C1 segment of cervical spinal cord (tissue), 14 donors: ENCODE data around the gene SLC4A7.
"Not testable (repeated sequence)": the region's sequence is repeated elsewhere in the genome, so short reads cannot be mapped to it uniquely, and the experiment has no call there.

Source experiments
- DNase-seq, 14 donors: peaks; one replicate each; lab custom pipeline; 2025; lab: John Stamatoyannopoulos, UW

SLC4A7 gene

DNA sequence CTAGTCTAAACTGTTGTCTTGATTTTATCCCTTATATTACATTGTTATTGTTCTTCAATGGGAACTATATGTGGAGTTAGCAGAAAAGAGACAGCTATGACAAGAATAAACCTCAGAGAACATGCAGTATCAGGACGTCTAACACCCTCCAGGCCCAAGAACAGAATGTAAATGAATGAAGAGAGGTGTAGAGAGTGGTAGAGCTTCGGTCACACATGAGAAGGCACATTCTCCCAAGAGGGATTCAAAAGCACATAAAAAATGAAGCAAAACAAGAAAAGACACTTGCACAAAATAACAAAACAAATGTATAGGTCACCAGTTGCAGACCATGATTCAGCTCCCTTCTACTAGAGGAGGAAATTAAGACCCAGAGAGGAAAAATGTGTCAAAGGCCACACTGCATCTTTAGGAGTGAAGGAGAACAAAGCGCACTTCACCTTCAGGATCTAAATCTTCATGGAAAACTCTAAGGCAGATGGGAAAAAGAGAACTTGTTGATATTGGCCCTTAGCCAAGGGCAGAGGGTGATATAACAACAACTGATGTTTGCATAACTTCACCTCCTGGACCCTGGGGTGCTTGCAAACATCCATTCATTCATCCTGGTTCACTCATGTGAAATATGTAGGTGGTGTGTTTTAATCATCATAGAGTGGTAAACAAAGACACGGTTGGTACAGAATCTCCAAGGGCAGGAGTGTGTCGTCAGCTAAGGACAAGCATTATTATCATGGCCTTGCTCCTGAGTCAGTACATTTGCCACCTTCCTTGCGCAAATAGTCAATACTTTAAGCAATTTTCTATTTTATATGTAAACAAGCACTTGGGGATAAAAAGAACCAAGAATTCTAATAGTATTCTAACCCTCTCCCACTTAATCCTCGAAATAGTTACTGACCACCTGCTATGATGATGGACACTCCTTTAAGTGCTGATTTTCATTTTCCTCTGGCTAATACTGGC, 123.8 kb downstream of the SLC4A7 start:
- DNase-seq: no peak

DNA sequence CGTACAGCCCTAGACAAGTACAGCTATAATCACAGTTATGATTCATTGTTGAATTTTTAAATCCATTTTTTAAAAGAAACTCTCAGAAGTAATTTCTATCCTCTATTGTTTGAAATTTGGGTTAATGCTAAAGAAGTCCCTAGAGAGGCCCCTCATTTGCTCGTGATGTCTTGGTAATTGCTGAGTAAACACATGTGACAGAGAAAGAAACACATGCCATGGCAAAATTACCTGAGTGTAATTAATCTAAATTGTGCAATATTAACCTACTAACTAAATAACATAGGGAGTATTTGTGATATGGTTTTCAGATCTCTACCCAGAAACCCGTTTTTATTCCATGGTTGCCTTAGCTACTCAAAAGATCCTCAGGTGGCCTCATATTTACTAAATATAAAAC, 125.8 kb downstream of the SLC4A7 start:
- no peak for DNase-seq

DNA sequence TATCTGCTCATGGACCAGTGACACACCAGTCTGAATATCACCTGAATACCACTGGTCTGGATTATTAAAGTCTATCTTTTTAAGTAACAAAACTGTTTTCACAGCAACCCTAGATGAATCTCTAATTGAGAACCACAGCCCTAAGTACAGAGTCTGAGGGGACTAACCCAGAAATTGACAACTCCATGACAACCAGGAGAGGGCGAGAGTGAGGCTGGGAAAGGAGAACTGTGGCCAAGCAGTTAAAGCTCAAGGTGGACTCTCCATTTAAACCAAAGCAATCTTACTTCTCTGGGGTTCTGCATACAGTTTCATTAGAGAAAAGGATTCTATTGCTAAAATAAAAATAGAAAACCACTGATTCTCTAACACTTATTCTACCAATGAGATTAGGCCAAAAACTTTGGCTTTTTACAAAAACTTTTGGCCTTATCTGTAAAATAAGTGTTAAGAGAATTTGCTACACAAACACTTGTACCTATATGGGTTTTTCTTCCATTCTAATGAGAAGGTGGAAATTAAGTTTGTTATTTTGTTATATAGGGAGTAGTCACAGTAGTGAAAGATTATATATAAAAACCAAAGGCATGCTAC, 126.4 kb downstream of the SLC4A7 start:
- peak in 1 of 14 donors; percentile 2 for DNase-seq

DNA sequence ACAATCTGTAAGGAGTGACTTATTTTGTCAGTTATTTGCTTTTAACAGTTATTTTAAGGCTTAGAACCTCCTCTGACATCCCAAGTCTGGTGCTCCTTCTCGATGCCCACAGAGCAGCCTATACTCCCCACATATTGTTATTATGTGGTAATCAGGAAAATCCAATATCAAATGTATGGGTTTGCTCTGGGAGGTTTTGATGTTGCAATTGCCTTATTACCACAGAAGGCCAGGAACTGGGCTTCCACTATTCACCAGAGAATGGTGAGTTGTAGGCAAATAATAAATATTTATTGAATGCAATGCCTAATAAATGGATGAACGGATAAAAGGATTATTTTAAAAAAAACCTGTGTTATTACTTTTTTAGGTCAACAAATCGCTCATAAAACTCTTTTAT, 127.2 kb downstream of the SLC4A7 start:
- DNase-seq: no peak

DNA sequence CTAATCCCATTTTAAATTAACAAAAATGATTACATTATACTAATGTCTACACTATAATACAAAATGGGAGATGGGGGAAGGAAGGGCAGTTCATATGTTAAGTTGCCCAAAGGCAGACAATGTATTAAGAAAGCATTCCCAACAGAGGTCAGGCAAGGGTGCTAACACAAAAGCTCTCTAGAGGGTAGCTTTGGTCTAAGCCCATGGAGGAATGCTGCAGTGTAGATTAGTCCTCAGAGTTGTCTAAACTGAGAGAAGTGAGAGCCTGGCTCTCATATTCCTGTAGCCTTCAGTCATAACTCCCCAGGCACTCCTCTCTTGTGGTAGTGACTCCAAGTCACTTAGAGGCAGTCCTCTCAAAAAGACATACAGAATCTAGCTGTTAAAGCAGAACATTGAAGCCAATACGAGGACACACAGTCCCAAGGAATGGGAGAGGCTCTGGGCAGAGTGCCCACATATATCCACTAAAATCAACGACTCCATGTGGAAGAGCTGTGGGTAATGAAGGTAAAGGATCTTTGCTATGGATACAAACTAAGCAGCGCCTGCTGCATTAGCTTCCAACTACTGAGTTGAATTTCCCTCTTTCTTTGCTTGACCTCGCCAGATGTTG, 129.5 kb downstream of the SLC4A7 start:
- DNase-seq: no peak

DNA sequence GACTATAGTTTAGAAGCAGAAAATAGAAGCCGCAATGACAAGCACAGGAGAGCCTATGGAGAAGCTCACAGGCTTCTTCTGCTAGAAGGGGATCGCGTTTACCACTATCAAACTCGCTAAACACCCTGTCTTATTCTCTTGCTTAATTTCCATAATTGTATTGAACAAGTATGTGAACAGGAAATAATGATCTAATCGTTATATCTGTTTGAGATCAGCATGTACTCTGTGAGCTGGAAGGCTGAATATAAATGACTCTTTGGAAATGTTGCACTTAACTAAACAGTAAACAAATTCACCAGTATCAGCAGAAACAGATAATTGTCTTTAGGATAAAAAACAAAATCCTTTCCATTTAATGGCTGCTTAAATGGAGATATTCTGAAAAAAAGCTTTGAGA, 130.0 kb downstream of the SLC4A7 start:
- DNase-seq: no peak

DNA sequence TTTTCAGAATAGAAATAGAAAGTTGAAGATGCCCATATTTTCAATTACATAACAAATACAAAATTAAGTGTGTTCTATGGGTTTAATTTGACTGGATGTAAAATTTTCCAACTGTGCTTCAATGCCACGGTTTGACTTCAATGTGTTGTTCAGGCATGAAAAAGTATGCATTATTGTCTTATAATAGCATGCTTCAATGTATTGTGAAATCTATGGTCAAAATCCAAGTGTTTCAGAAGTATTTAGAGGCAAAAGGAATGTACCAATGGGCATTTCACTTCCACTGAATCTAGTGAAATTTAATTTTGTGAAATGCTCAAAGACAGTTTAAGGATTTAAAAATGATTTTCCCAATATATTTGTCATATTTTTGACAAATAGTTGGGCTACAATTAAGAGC, 131.0 kb downstream of the SLC4A7 start:
- no peak for DNase-seq

DNA sequence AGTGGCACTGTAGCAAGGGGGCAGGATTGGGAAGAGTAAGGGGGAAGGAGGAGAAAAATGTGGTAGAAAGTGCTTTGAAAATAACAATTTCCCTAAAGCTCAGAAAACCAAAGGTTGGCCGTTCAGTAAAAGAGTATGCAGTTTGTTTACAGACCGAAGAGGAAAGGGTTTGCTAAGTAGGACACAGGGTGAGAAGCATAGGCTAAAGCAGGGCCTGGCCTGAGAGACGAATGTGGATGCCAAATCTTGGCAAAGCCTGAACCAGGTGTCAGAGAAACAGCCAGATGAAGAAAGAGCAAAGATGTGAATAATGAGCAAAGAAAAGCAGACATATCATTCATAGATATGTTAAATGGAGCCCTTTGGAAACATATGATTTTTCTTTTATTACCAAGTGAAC, 132.1 kb downstream of the SLC4A7 start:
- DNase-seq: no peak

DNA sequence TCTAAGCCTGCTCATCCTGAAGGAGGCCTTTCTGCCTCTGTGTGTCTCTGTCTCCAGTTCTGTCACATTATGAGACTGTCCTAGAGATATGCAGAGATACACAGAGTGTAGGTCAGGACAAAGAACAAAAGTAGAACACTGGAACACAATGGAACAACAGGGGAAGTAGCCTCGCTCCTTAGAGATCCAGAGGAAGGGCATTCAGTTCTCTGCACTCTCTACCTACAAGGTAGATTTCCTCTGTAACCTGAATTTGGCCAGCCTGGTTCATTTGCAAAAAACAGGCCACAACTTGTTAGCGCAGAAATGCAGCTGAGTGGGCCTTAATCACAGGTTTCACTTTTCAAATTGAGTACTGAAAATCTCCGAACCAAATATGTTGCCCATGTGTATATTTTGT, 134.4 kb downstream of the SLC4A7 start:
- no peak for DNase-seq

DNA sequence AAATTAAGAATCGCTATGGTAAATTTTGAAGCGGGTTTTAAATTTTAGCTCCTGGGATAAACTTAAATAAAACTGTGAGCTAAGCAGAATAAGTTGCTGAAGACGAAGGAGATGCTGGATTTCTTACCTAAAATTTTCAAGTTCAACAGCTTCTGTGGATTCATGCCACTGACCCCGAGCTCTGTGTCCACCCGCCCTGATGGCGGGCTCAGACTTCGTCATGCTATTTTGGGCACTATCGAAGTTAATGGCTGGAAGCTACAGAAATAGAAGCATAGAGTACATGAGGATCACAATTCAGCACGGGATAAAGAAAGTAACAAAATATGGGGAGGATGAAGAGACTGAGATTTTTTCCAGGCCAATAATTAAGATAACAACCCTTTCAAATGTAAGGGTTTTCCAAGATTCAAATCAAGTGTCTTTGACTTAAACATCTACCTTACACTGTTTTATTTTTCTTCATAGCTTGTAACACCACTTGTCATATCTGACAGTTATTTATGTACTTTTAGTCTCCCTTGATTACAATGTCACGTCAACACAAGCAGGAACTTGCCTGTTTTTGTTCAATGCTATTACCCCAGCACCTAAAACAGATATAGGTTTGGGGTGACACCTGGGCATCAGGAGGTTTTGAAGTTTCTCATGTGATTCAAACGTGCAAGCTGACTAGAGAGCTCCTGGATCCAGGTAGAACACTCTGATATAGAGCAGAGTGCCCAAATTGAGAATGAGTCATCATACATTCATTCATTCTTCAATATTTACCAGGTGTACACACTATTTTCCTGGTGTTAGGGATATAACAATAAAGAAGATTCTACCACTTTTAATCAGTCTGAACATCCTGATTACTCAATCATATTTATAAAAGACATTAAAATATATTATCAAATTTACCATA, 138.0 kb downstream of the SLC4A7 start:
- no peak for DNase-seq

DNA sequence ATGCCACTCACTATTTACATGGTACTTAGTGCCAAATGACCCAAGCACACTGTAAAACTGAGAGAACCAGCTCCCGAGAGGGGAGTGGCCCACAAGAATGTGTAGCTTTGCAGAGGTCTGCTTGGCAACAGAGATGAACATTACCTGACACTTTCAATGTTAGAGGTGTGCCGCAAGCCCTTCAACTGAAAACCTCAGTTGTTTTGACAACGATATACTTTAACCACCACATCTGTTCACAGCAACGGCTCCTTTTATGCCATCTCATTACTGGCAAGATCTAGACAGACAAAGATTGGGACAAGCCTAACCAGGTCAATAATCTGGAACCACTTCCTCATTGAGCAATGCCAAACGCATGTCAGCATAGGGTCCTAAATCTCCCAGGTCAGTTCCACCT, 138.7 kb downstream of the SLC4A7 start:
- DNase-seq: no peak

DNA sequence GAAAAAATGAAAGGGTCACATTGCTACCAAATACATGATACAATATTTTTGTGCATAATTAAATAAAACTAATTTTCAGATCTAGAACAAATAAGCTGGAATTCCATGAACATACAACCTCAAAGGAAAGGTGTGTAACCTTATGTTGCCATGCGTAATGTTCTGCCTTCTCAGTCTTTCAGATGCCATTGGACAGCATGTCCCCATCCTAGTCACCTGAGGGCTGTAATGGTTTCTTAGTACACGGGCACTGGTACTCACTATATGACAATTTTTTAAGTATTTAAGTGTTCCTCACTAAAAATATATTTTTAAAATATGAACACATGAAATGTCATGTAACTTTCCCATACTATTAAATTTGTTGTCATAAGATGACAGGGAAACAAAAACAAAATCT, 139.1 kb downstream of the SLC4A7 start:
- DNase-seq: no peak

DNA sequence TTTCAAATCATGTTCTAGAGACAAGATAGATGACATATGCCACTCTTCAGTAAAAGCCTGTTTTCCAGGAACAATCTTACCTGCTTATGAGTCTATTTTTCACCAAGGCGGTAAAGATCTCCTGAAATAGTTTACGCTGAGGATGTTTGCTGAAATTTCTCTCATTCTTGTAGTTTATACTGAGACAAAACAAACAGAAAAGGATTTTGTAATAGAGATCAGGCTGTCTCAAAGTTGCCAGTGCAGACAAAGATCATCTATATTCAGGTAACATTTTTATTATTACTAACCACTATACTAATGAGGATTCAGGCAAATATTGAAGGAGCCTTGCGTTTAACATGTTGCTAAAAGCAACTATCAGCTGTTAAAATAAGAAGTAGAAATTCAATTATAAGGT, 140.0 kb downstream of the SLC4A7 start:
- DNase-seq: no peak

DNA sequence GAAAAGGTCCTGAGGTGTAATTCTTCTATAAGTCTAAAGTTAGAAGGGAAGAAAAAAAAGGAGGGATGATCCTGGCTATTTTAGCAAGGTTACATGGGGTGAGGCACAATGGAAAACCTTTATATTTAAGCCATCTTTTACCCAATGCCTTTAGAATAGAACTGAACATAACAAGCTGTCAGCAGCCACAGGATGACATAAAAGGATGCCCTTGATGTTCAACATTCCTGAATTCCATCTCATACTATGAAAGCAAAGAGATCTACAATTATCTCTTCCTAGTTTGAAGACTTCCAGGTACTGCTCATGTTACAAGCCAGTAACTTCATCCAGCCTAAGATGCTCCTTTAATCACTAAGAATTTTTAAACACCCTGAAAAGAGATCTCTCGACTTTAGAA, 141.9 kb downstream of the SLC4A7 start:
- DNase-seq: no peak

DNA sequence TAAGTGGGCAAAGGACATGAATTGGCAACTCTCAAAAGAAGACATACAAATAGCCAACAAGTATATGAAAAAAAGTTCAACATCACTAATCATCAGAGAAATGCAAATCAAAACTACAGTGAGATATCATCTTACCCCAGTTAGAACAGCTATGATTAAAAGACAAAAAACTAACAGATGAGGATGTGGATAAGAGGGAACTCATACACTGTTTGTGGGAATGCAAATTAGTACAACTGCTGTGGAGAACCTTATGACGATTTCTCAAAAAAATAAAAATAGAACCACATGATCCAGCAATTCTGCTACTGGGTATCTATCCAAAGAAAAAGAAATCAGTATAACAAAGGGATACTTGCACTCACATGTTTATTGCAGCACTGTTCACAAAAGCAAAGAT, 143.7 kb downstream of the SLC4A7 start:
- no peak for DNase-seq

DNA sequence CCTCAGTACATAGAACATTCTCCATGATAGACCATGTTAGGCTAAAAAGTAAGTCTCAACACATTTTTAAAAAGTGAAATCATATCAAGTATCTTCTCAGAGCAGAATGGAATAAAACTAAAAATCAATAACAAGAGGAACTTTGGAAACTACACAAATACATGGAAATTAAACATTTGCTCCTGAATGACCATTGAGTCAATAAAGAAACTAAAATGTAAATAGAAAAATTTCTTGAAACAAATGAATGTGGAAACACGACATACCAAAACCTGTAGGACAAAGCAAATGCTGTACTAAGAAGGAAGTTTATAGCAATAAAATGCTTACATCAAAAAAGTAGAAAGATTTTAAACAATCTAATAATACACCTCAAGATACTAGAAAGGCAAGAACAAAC, 148.6 kb downstream of the SLC4A7 start:
- no peak for DNase-seq

DNA sequence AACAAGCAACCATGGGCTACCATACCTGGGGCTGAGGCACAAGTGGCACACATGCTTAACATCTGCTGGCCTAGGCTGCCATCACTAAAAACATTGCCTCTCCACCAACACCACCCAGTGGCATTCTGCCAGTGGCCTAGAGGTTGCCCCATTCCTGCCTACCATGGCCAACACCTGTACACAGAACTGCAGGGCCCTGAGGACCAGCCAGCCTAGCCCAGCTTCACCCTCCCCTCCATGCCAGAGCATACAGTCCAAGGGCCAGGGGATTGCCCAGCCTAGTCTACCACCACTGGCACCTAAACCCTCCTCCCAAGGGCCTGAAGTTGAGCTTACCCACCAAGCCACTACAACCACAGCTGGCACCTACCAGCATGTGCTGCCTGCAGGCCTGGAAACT, 150.3 kb downstream of the SLC4A7 start:
- DNase-seq: no peak

DNA sequence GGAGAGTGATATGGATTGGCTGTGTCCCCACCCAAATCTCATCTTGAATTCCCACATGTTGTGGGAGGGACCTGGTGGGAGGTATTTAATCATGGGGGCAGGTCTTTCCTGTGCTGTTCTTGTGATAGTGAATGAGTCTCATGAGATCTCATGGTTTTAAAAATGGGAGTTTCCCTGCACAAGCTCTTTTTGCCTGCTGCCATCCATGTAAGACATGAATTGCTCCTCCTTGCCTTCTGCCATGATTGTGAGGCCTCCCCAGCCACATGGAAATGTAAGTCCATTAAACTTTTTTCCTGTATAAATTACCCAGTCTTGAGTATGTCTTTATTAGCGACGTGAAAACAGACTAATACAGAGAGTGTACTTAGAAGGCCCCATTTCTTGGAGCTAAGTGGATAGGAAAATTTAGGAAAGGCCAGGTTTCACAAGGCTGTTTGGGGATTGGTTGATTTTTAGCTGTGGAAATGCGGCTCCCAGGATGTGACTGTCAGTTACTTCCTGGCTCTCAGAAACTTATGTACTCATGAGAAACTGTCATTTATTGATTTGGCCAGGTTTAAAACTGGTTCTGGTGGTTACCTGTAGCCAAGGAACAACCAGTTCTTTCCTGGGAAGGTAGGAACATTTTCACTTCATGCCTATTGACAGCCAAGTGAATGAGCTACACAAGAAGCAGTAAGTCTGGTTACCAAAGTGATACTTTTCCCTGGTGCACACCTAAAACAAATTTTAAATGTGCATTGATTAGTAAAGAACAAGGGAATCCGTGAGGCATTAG, 155.0 kb downstream of the SLC4A7 start:
- not testable (repeated sequence) for DNase-seq

DNA sequence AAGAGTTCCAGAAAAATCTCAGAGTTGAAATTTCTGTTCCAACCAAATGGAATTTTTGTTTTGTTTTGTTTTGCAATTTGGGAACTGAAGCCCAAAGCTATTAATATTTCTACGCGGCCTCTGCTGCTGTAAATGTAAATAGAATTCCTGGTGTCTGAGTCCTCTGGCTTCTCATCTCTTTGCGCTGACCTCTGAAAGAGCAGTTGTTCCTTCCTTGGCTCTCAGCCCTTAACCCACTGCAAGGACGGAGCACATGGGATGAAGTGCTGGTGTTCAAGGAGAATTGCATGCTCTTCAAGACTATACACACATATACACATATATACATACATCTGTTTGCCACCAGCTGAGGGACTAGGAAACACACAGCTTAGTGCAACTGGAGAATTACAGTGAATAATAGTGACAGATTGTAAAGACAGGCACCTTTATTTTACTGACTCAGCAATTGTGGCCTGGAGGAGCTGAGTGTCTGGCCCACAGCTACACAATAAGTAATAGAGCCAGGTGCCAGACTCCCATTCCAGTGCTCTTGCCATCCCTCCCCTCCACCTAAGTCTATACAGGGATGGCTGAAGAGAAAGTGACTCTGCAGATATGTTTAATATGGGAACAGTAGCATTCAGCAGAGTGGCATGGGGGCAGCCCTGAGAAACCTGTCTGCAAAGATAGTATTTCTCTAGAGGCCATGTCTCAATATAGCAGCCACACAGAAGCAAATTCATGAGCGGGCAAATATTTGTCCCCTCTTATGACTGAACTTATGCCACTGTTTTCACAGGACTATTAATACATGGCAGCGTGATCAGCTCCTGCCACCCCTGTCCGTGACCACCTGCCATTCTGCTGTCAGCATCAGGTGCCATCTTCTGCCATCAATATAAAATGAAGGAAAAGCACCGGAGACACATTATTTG, 157.3 kb downstream of the SLC4A7 start:
- DNase-seq: no peak

DNA sequence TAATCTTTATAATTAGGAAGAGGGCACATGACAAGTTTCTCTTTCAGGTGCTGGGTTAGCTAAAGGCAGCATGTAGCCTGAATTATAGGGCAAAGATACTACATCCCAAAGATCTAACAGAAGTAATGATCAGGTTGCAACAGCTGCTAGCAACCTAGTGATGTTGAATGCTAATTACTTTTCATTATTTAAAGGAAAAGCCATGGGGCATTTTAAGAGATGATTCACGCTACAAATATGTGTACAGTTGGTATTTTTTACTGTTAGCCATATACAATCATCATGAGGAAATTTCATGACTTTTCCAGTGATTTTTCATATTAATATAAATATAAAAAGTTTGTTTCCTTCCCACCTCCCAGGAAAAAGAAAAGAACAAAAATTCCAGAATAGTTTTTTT, 158.0 kb downstream of the SLC4A7 start:
- DNase-seq: no peak
